Activated B cell treated with CpG ODN at 0.5 μM for 24 hours (primary cell): ENCODE data around the gene USP25. TPM values are rescaled to one million over a fixed set of nuclear protein-coding genes. Genes with fewer than 3 reads are reported as not detected.

Experiments used
- ATAC-seq: fragments of 200-7000 bp; cut with Tn5 transposase; one replicate; pipeline ENCODE4 v1.10.0; 2021; ENCODE audit warnings: low read depth, mild to moderate bottlenecking, moderate library complexity
- CTCF ChIA-PET: fragments of 350-600 bp; sonication (Branson Sonifier 250); formaldehyde crosslinking; loops from one replicate; lab custom pipeline; 2021; ENCODE audit warnings: antibody characterized with exemption; lab: Charles Lee
- POLR2A ChIA-PET: fragments of 350-600 bp; sonication (Branson Sonifier 250); formaldehyde crosslinking; loops from one replicate; lab custom pipeline; 2021; ENCODE audit warnings: antibody characterized with exemption; lab: Charles Lee
- DNase-seq: peaks from one replicate; pipeline ENCODE4 v3.0.0; 2022
- H3K27ac Mint-ChIP-seq: one replicate; pipeline ENCODE4 v1.8.0; 2020; ENCODE audit warnings: mixed read lengths
- H3K27me3 Mint-ChIP-seq: one replicate; pipeline ENCODE4 v1.8.0; 2021; ENCODE audit warnings: mixed read lengths
- H3K36me3 Mint-ChIP-seq: one replicate; pipeline ENCODE4 v1.8.0; 2021; ENCODE audit warnings: low read depth, mixed read lengths
- H3K4me1 Mint-ChIP-seq: one replicate; pipeline ENCODE4 v1.8.0; 2021; ENCODE audit warnings: mixed read lengths
- H3K4me3 Mint-ChIP-seq: one replicate; pipeline ENCODE4 v1.8.0; 2020; ENCODE audit warnings: mild to moderate bottlenecking, mixed read lengths
- H3K9me3 Mint-ChIP-seq: one replicate; pipeline ENCODE4 v1.8.0; 2020; ENCODE audit warnings: mixed read lengths
- CTCF ChIP-seq: fragments of 200-600 bp; IDR thresholded peaks from one replicate; pipeline ENCODE4 v1.8.0; 2022; ENCODE audit warnings: antibody characterized with exemption, mild to moderate bottlenecking
- intact Hi-C: fragments of 100-400 bp; cut with micrococcal nuclease; formaldehyde crosslinking; loops from one replicate; pipeline ENCODE4 v1.15.1; 2024
- total RNA-seq: library from RNA; stranded (reverse); gene quantifications from 2 replicates; pipeline ENCODE4 v1.2.3, GENCODE V29; 2022

The USP25 gene
- total RNA-seq, 1 donor from 2014 or later: 38.3 TPM

DNA sequence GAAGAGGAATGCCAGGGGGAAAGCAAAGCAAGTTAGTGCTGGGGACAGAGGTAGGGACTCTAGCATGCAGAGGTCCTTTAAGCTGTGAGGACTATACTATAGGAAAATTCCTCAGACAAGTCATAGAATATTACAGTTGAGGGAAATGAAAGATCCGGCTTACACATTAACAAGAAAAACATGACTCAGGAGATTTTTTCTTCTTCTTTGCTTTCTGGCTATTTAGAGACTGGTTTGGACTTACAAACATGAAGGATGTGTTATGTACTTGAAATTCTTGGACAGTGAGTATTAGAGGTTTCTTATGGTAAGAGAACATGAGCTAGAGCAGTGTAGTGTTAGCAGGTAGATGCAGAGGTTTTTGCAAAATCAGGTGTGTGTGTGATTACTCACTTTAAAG lies 24.9 kb downstream of the USP25 start:
- no peaks in the 10 kb centered on the region for H3K27me3 Mint-ChIP-seq
- H3K36me3 Mint-ChIP-seq: peaks cover 16% of the 10 kb centered on the region
- no peak for DNase-seq
- intact Hi-C loops: loop anchor here (2.0 kb wide), 2 partner anchors 14 kb away; no protein-coding TSS in a partner anchor
- peaks cover 81% of the 10 kb centered on the region for H3K4me1 Mint-ChIP-seq
- ChIA-PET POLR2A (interaction anchor here (0.6 kb wide), 1 partner anchor 9 kb away, joined by 4 read pairs; no protein-coding TSS in a partner anchor), CTCF (no interaction called here)
- H3K9me3 Mint-ChIP-seq: peaks cover 14% of the 10 kb centered on the region
- ATAC-seq: no peak
- no peak overlapping the region for H3K27ac Mint-ChIP-seq
- TF ChIP-seq CTCF: no peak
- H3K4me3 Mint-ChIP-seq: no peak overlapping the region

- no peak overlapping the region for H3K27ac Mint-ChIP-seq
- ATAC-seq (no peak), DNase-seq (no peak)
- ChIA-PET POLR2A (interaction anchor here (0.6 kb wide), 1 partner anchor 10 kb away, joined by 4 read pairs; no protein-coding TSS in a partner anchor), CTCF (no interaction called here)
- peaks cover 14% of the 10 kb centered on the region for H3K9me3 Mint-ChIP-seq
- H3K4me1 Mint-ChIP-seq: peaks cover 81% of the 10 kb centered on the region
- peaks cover 16% of the 10 kb centered on the region for H3K36me3 Mint-ChIP-seq
- H3K4me3 Mint-ChIP-seq: no peak overlapping the region
- TF ChIP-seq CTCF: no peak
- H3K27me3 Mint-ChIP-seq: no peaks in the 10 kb centered on the region
- intact Hi-C loops: loop anchor here (2.0 kb wide), 2 partner anchors 14 kb away; no protein-coding TSS in a partner anchor
Measured at GRCh38 chr21:15755125-15755524, 25.3 kb downstream of the USP25 start.

DNA sequence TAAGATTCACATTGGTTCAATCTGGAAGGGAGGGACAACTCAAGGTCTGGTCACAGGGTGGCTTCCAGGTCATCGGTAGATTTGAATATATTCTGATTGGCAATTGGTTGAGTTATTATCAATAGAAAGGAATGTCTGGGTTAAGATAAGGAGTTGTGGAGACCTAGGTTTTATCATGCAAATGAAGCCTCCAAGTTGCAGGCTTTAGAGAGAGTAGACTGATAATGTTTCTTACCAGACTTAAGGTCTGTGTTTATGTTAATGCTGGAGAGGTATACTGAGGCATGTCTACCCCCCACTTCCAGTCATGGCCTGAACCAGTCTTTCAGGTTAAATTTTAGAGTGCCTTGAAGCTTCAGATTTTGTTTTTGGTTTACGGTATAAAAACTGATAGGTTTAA lies 29.7 kb downstream of the USP25 start:
- no peak for DNase-seq
- Mint-ChIP-seq H3K4me3 (no peak overlapping the region), H3K36me3 (peaks cover 31% of the 10 kb centered on the region), H3K27ac (no peak overlapping the region), H3K4me1 (peaks cover 72% of the 10 kb centered on the region), H3K27me3 (no peaks in the 10 kb centered on the region), H3K9me3 (peaks cover 14% of the 10 kb centered on the region)
- TF ChIP-seq CTCF: no peak
- ATAC-seq: no peak
- POLR2A ChIA-PET: no interaction called here
- CTCF ChIA-PET: no interaction called here
- intact Hi-C loops: no loop called here

- Mint-ChIP-seq H3K27ac (no peak overlapping the region), H3K36me3 (peaks cover 43% of the 10 kb centered on the region), H3K4me1 (peaks cover 53% of the 10 kb centered on the region), H3K9me3 (peaks cover 14% of the 10 kb centered on the region), H3K4me3 (no peak overlapping the region), H3K27me3 (no peaks in the 10 kb centered on the region)
- ChIA-PET POLR2A (no interaction called here), CTCF (no interaction called here)
- TF ChIP-seq CTCF: no peak
- ATAC-seq (no peak), DNase-seq (no peak)
- intact Hi-C loops: no loop called here
Measured at GRCh38 chr21:15761507-15762100, 31.8 kb downstream of the USP25 start.

DNA sequence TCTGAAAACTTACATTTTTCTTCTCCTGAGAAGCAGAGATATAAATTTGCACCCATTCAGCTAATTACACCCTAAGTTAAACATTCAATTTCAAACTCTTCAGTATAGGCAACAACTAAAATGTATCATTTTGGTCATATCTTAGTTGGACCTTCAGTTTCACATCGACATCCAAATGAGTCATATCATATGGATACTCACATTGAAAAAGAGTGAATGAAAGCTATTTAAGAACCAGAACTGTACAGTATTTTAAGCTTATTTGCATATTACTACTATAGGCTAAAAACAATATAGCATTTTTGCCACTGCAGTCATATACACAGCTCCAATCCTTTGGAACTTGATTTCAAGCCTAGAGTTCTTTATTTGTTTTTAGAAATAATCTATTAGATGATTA lies 33.6 kb downstream of the USP25 start:
- Mint-ChIP-seq H3K27ac (no peak overlapping the region), H3K4me3 (no peak overlapping the region), H3K4me1 (peaks cover 40% of the 10 kb centered on the region), H3K9me3 (peaks cover 3% of the 10 kb centered on the region), H3K36me3 (peaks cover 42% of the 10 kb centered on the region), H3K27me3 (no peaks in the 10 kb centered on the region)
- ChIA-PET CTCF (no interaction called here), POLR2A (no interaction called here)
- DNase-seq (no peak), ATAC-seq (no peak)
- no peak for TF ChIP-seq CTCF
- intact Hi-C loops: no loop called here
